GM21390 (cell line): ENCODE data around the gene GALNT8.
"Not testable (repeated sequence)": the region's sequence is repeated elsewhere in the genome, so short reads cannot be mapped to it uniquely, and the experiment has no call there.

ENCODE experiments used
- ATAC-seq: cut with Tn5 transposase; IDR thresholded peaks from one replicate; pipeline ENCODE4 v1.9.1; 2021; ENCODE audit not compliant: unreplicated experiment

Gene GALNT8, protein sequence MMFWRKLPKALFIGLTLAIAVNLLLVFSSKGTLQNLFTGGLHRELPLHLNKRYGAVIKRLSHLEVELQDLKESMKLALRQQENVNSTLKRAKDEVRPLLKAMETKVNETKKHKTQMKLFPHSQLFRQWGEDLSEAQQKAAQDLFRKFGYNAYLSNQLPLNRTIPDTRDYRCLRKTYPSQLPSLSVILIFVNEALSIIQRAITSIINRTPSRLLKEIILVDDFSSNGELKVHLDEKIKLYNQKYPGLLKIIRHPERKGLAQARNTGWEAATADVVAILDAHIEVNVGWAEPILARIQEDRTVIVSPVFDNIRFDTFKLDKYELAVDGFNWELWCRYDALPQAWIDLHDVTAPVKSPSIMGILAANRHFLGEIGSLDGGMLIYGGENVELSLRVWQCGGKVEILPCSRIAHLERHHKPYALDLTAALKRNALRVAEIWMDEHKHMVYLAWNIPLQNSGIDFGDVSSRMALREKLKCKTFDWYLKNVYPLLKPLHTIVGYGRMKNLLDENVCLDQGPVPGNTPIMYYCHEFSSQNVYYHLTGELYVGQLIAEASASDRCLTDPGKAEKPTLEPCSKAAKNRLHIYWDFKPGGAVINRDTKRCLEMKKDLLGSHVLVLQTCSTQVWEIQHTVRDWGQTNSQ

DNA sequence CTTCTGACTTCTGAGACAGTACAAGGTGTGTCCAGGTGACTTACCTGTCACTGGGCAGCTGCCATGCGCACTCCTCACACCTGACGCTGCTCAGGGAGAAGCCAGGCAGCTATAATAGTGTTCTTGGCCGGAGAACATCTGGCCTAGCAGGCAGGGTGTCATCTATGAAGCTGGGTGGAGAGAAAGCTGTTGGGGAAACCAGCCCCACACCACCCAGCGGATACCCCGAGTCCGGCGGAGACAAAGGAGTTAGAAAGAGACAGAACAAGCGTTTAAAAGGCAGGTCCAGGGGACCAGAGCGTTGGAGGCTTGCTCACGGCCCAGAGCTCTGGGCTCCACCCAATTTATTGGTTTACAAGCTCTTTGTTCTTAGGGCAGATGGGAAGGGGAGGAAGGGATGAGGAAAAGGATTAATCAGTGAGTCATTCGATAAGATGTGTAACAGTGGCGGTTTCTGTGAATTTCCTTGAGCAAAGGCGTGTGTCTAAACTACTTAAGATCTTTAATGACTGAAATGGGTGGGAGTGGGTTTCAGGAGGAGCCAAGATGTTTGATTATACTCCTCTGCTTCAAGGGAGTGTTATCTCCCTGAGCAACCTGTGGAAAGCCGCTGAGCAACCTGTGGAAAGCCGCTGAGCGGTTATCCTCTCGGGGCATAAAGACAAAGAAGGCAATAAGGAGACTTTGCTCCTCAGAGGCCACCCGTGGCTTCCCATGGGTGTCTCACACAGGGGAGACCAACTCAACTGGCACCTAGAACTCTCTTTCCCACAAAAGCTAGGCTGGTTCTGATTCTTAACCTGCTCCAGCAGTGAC is at the start of gene GALNT8:
TSS of gene GALNT8 (plus strand) at position 580 of the 816 bp plus-strand sequence. CDS start 278 bp downstream, outside the sequence.
- no peak for ATAC-seq

DNA sequence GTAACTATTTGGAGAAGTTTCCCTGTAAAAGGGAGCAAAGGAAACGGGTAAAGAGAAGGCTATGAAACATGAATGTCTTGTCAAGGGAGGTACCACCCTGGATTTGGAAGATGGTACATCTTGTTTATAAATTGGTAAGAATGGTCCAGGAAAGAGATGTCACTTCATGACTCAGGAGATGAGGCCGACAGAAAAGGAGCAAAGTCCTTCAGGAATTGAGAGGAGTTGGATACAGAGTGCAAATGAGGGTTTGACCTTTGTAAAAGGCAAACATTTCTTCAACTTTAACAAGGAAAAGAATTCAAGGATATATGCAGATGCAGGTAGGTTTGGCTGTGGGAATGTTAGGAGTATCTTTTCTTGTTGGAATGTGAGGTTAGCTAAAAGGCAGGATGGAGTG is 40.5 kb upstream of the GALNT8 start:
- ATAC-seq, result no peak

DNA sequence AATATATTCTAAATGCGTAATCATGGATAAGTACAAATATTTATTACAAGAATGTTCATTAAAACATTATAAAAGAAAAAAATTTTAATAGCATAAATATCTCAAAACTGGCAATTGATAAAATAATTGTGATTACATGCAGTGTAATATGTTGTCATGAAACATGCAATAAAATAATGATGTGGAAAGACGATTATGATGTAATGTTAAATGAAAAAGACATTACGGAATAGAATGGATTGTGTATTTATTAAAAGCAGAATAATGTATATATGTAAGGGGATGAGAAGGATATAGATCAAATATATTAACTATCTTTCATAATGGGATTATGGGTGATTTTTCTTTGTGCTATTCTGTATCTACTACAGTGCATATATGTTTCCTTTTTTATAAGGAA is 38.5 kb upstream of the GALNT8 start:
- no peak for ATAC-seq

DNA sequence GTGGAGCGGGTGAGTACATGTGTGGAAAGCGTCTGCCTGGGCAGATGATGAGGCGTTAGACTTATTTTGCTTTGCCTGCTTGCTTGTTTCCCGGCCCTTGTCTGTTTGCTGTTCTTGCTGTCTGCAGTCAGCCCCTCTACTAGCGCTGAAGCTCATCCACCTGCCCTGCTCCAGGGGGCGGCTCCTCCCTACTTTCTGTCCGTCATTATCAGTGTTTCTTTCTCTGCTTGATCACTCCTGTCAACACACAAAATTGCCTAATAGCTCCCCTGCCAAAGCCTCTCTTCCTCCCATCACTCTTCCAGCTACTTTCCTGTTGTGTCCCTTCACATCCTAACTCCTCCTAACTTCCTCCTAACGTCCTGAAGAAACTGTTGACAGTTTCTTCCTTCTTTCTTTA is 34.9 kb upstream of the GALNT8 start:
- no peak for ATAC-seq

DNA sequence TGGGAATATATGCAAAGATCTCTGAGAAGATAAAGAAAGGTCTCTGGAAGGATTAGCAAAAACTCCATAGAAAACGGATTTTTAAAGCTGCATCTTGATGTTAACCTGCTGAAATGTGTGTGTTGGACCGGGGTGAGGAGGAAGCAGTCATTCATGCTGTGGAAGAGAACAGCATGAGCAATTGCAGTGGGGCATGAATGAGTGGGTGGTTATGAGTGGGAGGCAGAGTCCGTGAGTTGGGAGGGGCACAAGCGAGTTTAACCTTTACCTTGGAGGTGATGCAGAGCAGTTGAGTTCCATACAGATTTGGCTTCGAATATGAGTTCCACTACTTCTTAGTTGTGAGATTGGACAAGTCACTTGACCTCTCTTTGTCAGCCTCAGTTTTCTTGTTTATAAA is 29.4 kb upstream of the GALNT8 start:
- no peak for ATAC-seq

DNA sequence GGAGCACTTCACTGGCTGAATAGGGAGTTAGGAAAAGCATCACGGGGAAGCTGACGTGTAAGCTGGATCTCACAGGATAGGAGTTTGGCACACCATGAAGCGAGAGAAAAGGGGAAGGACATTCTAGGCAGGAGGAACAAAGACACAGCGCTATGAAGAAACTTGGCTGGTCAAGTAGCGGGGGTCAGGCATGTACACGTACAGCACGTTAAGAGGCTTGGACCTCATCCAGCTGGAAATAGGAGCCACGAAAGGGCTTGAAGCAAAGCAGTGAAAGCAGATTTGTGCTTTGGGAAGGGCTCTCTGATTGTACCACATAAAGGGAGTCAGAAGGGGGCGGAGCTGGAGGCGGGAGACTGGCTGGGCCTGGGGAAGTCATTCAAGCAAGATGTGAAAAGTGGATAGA is 19.6 kb upstream of the GALNT8 start:
- ATAC-seq, result no peak

DNA sequence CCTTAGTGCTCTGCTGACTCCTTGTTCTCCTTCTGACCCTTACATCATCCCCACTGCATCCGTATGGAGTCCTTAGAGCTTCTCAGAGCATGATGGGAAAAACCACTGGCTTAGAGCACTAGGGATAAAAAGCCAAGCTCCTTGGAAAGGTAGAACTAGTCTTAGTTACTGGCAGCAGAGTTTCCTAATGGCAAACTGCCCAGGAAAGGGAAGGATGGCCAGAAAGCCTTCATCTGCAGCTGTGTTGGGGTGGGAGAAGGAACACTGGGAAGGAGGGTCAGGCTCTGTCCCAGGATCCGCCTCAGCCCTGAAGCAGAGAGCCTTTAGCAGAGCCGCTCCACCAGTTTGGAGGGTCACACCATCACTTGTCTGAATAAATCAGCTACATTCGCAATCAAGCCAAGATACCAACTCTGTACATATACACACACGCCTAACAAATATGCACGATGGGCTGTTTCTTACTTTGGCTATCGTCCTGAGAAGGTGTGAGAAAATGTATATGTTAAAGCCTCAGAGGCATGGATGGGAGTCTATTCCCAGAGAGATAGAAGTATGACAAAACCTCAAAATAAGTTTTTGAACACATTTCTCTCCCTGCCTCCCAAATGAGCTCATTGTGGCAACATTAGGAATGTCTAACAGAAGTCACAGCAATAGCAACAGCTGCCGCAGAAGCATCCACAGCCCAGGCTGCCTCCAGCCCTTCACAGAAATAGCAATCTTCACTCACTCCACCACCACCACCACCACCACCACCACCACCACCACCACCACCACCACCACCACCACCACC is 18.6 kb upstream of the GALNT8 start:
- ATAC-seq, result no peak

DNA sequence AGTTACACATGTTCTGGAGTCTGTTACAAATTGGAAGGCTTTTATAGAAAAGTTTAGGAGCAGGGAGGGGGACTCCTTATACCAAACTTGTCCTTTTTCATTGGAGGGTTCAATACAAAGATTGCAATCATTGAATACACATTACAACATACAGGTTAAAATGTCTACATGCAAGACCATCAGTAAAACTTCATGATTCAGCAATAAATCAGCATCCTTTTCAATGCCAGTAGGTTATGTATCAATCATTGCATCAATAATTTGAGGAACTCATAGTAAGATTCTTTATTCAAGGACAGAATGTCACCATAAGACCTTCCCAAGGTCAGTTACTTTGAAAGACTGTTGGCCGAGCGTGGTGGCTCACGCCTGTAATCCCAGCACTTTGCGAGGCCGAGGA is 16.5 kb upstream of the GALNT8 start:
- no peak for ATAC-seq

DNA sequence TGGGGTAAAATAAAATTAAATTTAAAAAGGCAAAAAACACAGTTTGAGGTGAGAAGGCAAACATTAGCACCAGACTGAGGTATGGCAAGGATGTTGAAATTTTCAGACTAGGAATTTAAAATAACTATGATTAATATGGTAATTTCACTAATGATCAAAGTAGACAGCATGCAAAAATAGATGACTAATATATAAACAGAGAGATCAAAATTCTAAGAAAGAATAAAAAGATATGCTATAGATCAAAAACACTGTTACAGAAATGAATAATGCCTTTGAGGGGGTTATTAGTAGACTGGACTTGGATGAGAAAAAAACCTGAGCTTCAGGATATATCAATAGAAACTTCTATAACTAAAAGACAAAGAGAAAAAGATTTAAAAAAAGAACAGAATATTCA is 14.4 kb upstream of the GALNT8 start:
- no peak for ATAC-seq

DNA sequence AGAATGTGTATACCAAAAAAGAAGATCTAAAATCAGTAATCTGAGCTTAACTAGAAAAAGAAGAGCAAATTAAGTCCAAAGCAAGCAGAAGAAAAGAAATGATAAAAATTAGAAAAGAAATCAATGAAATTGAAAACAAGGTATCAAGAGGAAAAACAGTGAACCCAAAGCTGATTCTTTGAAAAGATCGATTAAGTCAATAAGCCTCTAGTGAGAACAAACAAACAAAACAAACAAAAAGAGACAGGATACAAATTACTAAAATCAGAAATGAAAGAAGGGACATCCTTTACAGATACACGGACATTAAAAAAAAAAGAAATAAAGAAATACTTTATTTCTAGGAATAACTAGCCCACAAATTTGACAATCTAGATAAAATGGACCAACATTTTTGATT is 12.9 kb upstream of the GALNT8 start:
- ATAC-seq, result no peak

DNA sequence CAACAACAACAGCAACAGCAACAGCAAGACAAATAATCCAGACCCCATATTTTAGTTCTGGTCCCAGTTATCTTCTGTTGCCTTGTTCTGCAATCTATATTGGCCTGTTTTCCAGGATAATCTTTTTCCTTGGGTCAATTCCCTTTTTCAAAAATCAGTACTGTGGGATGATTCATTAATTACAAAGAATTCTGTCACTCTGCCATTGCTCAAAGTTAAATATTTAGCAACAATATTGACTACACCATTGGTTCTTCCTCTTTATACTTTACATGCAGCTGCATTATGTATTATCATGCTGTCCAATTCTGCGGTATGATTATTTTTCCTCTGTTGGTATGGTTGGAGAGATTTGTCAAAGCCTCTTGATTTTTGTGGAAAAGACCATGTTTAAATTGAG is 10.1 kb upstream of the GALNT8 start:
- no peak for ATAC-seq

DNA sequence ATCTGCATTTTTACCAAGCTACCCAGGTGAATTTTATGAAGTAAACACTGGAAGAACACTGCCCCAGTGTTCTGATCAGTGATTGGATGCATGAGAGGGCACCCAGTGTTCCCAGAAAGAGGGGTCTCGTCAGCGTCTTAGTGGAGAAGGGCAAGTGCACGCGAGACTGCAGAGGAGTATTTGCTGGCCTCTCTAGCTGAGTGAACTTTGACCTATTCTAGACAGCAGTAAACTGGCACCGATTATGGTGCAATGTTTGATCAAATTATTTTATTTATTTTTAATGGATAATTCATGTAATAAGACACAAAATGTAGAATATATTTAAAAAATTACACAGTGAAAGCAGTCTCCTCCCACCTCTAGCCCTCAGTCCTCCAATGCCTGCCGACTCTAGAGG is 5.3 kb upstream of the GALNT8 start:
- no peak for ATAC-seq

DNA sequence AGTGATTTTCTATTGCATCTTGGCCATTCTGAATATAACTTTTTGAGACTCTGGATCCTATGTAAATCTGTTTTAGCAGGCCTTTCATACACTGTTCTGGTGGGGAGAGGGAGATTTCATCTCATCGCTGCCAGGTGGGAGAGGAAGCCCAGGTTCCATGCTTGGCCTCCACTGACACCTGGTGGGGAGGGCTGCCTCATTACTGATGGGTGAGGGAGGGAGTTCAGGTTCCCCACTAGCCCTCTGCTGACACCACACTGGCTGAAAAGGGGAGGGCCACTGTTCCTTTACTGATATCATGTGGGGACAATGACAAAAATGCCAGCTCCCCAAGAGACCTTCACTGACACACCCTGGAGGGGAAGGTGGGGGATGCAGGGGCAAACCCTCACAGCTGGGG is 2.4 kb upstream of the GALNT8 start:
- ATAC-seq, result no peak

DNA sequence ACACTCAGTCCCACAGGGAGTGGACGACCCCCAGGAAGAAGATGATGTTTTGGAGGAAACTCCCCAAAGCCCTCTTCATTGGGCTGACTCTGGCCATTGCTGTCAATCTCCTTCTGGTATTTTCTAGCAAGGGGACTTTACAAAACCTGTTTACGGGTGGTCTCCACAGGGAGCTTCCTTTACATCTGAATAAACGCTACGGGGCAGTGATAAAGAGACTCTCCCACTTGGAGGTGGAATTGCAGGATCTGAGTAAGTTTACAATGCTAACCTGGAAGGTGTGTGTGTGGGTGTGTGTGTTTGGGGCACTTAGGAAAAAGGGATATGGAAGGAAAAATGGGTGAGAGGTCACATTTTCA is 416 bp downstream of the GALNT8 start:
- no peak for ATAC-seq

DNA sequence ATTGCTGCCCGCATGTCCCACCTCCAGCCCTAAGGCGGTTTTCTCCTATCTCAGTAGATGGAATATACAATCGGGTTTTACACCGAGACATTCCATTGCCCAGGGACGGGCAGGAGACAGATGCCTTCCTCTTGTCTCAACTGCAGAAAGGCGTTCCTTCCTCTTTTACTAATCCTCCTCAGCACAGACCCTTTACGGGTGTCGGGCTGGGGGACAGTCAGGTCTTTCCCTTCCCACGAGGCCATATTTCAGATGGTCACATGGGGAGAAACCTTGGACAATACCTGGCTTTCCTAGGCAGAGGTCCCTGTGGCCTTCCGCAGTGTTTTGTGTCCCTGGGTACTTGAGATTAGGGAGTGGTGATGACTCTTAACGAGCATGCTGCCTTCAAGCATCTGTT is 1.4 kb downstream of the GALNT8 start:
- ATAC-seq, result not testable (repeated sequence)

DNA sequence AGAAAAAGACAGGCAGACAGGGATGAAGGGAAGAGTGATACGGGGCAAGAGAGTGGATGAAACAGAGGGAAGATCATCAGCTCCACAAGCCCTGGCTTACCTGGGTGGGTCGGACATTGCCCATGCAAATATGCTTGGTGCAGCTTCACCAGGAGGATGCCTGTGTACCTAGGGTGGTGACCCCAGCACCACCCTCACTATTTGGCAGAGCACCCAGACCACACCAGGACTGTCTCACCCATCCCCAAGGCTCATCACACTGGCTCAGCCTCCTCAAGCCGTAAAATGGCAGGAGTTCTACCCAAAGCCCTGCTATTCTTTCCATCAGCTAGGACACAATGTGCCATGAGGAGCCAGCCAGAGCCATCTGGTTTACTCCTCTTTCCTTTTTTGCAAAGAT is 3.0 kb downstream of the GALNT8 start:
- ATAC-seq, result no peak

DNA sequence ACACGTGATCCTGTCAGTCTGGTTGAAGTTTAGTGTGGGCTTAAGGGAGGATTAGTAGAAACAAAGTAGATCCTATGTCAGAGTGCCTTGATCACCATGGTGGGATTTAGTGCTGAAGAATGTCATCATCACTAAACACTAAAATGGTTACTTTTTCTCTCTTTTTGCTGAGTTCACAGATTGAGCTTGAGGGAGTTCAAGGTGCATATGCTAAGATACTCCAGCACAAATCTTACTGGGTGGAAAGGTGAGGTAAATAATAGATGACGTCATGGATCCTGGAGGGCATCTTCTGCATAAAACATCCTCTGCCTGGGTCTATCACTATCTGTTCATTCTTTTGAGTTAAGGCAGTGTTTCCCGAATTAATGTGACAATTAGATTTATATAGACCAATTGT is 4.9 kb downstream of the GALNT8 start:
- ATAC-seq, result no peak

DNA sequence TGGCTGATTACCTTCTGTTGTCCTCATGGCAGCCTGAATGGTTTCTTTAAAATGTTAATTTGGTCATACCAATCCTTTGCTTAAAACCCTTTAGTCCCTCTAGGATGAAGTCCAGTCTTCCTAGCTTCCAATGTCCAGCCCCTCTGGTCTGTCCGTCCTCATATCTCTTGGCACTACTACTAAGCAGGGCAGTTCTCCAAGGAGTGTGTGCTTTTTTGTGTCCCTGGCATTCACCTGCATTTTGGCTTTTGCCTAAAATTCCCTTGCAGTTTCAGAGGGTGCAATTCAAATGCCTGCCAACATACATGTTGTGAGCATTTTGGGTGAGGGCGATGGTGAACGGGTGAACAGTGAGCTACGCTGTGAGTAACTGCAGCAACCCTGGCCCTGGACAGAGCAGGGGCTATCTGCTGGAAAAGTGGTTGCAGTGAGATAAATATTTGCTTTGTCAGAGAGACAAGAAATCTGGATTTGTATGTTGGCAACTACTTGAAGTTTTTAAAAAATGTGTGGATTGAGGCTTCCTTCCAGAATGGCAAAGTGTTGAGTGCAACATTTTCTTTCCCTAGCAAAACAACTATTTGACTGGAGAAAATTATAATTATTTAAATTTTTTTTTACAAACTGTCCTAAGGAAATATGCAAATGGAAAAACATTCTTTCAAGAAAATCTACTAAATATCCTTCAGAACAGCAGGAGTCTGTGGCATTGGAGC is 14.6 kb downstream of the GALNT8 start:
- ATAC-seq, result no peak

DNA sequence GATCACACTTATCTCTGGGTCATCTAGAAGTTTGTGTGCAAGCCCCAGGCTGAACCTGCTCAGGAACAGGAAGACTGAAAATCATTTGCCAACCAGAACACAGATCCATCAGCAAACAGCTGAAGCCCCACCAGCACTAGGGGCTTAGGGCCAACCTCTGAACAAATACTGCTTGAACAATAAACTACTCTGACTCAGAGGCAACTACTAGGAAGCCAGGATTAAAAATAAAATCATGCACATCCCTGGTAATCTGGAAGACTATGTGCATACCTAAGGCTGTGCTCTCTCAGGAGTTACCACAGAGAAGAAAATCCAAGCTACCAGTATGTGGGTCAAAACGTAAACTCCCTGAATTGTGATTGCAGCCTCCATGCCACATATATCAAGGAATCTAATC is 15.9 kb downstream of the GALNT8 start:
- ATAC-seq, result no peak

DNA sequence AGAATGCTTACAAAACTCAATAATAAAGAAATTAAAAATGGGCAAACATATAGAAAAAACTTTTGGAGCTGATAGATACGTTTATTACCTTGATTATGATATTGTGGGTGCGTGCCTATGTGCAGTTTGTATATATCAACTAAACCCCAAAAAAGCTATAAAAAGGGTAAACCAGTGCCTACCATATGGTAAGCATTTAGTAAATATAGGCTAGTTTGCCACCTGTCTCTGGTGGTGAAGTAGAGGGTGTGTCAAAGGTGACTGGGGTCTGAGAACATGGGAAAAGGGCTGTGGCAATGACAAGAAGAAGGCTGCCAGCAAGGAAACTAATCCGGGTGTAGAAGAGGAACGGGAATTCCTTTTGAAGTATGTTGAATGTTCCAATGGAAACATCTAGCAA is 18.3 kb downstream of the GALNT8 start:
- no peak for ATAC-seq
